ENCODE measurements around the gene COL4A4. TPM values are rescaled to one million over a fixed set of nuclear protein-coding genes. Genes with fewer than 3 reads are reported as not detected.

Gene COL4A4
- total RNA-seq, 1 donor from 2014 or later: 8.9 TPM

DNA sequence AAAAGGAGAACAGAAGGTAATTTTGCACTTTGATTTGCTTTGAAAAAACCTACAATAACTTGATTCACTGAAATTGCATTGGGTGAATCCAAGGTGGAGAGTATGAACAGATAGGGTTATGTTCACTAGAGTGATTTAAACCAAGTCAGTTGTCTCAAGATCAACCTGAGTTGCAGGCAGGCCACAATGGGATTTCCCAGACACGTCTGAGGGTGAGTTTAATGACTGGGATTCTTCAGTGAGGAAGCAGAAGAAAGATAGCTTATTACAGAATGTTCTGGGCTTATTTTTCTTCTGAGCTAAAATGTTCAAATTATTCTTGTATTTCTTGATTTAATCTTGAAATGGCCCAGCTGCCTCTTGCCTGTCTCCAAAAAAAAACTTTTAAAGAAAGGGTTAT is 20.1 kb downstream of the COL4A4 start:
- no peaks in the 10 kb centered on the region for H3K4me1 ChIP-seq
- H3K27me3 ChIP-seq (ENCODE audit: low read depth): no peaks in the 10 kb centered on the region
- no peak for DNase-seq
- H3K9me3 ChIP-seq (replicated peaks): peaks cover 4% of the 10 kb centered on the region
- H3K4me3 ChIP-seq: no peak overlapping the region
- peak overlapping the region; percentile 45 for H3K27ac ChIP-seq (replicated peaks)
- H3K36me3 ChIP-seq: peaks cover 8% of the 10 kb centered on the region
- TF ChIP-seq, protein P1, sequence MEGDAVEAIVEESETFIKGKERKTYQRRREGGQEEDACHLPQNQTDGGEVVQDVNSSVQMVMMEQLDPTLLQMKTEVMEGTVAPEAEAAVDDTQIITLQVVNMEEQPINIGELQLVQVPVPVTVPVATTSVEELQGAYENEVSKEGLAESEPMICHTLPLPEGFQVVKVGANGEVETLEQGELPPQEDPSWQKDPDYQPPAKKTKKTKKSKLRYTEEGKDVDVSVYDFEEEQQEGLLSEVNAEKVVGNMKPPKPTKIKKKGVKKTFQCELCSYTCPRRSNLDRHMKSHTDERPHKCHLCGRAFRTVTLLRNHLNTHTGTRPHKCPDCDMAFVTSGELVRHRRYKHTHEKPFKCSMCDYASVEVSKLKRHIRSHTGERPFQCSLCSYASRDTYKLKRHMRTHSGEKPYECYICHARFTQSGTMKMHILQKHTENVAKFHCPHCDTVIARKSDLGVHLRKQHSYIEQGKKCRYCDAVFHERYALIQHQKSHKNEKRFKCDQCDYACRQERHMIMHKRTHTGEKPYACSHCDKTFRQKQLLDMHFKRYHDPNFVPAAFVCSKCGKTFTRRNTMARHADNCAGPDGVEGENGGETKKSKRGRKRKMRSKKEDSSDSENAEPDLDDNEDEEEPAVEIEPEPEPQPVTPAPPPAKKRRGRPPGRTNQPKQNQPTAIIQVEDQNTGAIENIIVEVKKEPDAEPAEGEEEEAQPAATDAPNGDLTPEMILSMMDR (IDR thresholded peaks at IDR 0.05; ENCODE audit: borderline replicate concordance): no peak
- intact Hi-C loops (cut with micrococcal nuclease): no loop called here

DNA sequence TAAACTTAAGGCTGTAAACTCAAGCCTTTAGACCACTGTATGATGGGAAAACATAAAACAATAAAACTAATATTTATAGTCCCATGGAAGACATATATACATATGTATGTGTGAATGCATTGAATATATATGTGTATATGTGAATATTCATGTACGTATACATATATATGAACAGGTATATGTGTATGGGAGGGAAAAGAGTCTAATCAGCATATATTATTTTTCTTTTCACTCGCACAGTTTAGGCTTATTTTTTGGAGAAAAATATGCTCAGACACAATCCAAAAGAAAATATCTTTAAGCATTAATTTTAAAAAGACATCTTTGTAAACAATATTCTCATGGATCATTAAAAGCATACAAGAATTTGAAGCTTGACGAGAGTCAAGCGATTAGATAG is 22.7 kb downstream of the COL4A4 start:
- Histone ChIP-seq H3K4me1 (no peaks in the 10 kb centered on the region), H3K27ac (replicated peaks) (no peak overlapping the region), H3K36me3 (peaks cover 8% of the 10 kb centered on the region), H3K9me3 (replicated peaks) (no peaks in the 10 kb centered on the region), H3K27me3 (ENCODE audit: low read depth) (no peaks in the 10 kb centered on the region), H3K4me3 (no peak overlapping the region)
- TF ChIP-seq, protein P1 (IDR thresholded peaks at IDR 0.05; ENCODE audit: borderline replicate concordance): no peak
- intact Hi-C loops (cut with micrococcal nuclease): no loop called here
- DNase-seq: no peak

DNA sequence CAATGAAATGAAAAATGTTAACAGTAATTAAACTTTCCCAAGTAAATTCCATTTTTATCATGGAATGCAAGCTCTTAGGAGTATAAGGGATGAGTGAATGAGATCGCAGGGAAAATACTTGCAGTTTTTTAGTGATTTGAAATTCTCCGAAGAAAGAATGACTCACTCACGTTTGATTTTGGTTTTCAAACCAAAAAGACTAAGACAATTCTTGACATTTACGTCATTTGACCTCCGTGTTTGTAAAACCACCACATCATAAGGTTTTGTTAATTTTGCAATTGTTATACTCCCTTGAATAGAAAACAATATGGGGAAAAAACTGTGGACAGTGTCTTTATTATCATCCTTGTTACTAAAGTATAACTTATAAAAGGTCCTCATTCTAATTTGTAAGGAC is 29.4 kb downstream of the COL4A4 start:
- Histone ChIP-seq H3K4me3 (no peak overlapping the region), H3K27me3 (ENCODE audit: low read depth) (no peaks in the 10 kb centered on the region), H3K27ac (replicated peaks) (peak overlapping the region; percentile 54), H3K4me1 (peaks cover 19% of the 10 kb centered on the region), H3K36me3 (peaks cover 4% of the 10 kb centered on the region), H3K9me3 (replicated peaks) (no peaks in the 10 kb centered on the region)
- intact Hi-C loops (cut with micrococcal nuclease): no loop called here
- no peak for DNase-seq
- TF ChIP-seq, protein P1 (IDR thresholded peaks at IDR 0.05; ENCODE audit: borderline replicate concordance): no peak

DNA sequence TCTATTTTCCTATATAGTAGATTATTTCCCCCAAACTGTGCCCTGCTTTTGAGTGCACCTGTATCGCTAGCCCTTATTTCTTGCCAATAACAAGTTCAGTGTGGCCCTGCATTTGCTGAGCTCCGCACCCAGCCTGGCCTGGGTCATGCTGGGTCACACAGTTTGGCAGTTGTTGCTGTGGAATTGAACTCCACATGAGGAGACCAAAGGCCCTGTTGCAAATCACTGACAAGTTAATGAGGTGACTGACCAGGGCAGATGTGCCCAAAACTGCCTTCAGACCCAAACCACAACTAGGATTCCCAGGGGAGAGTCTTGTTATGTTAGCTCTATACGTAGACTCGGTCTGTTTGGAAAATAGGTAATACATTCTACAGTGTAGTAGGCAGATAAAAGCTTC is 31.0 kb downstream of the COL4A4 start:
- Histone ChIP-seq H3K4me3 (no peak overlapping the region), H3K27ac (replicated peaks) (peak overlapping the region; percentile 45), H3K9me3 (replicated peaks) (no peaks in the 10 kb centered on the region), H3K36me3 (no peaks in the 10 kb centered on the region), H3K27me3 (ENCODE audit: low read depth) (no peaks in the 10 kb centered on the region), H3K4me1 (peaks cover 19% of the 10 kb centered on the region)
- peak; percentile 23 for DNase-seq
- intact Hi-C loops (cut with micrococcal nuclease): no loop called here
- TF ChIP-seq, protein P1 (IDR thresholded peaks at IDR 0.05; ENCODE audit: borderline replicate concordance): no peak

DNA sequence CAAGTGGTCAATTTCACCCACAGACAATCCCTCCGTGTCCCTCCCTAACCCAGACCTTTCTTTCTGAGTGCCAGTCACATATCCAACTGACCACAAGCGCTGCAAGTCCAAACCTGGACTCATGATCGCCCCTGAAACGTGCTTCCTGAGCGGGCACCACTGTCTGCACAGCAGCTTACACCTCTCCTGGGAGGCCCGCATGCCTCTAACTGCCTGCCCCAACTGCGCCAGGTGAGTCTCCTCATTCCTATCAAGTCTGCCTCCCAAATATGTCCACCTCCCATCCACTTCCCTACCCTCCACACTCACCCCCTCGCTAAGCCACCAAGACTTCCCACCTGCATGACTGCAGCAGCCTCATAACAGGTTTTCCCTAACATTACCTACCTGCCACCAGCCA is 33.4 kb downstream of the COL4A4 start:
- intact Hi-C loops (cut with micrococcal nuclease): no loop called here
- DNase-seq: no peak
- peaks cover 19% of the 10 kb centered on the region for H3K4me1 ChIP-seq
- TF ChIP-seq, protein P1 (IDR thresholded peaks at IDR 0.05; ENCODE audit: borderline replicate concordance): no peak
- no peak overlapping the region for H3K4me3 ChIP-seq
- peaks cover 7% of the 10 kb centered on the region for H3K27me3 ChIP-seq (ENCODE audit: low read depth)
- no peaks in the 10 kb centered on the region for H3K9me3 ChIP-seq (replicated peaks)
- H3K36me3 ChIP-seq: no peaks in the 10 kb centered on the region
- peak overlapping the region; percentile 8 for H3K27ac ChIP-seq (replicated peaks)

DNA sequence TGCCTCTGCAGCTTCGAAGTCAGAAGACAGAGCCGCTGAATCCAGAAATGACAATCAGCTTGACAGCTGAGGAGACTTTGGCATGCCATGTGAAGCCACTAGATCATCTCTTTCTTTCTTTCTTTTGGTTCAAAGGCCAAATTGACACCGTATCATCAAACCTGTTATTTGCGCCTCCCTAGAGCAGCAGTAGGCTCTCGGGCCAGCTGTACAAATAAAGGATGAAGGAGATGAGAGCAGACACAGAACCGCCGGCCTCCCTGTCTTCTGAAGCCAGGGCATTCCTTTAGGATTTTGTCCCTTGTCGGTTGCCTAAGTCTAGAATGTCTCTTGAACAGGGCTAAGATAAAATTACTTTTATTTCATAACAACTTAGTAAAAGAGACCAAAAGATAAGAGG is 36.8 kb downstream of the COL4A4 start:
- H3K27me3 ChIP-seq (ENCODE audit: low read depth): peaks cover 11% of the 10 kb centered on the region
- no peaks in the 10 kb centered on the region for H3K9me3 ChIP-seq (replicated peaks)
- no peaks in the 10 kb centered on the region for H3K36me3 ChIP-seq
- peaks cover 8% of the 10 kb centered on the region for H3K4me1 ChIP-seq
- no peak for DNase-seq
- no peak overlapping the region for H3K4me3 ChIP-seq
- no peak overlapping the region for H3K27ac ChIP-seq (replicated peaks)
- TF ChIP-seq, protein P1 (IDR thresholded peaks at IDR 0.05; ENCODE audit: borderline replicate concordance): no peak
- intact Hi-C loops (cut with micrococcal nuclease): no loop called here

Data from left ventricle myocardium inferior (tissue), 1 donor.